Ishikawa (cell line): Measurements from ENCODE around the gene OR5B17.

Experiments used
- CEBPB ChIP-seq: IDR thresholded peaks from 2 replicates; pipeline ENCODE4 v1.6.1; 2012
- CREB1 ChIP-seq: IDR thresholded peaks from 2 replicates; pipeline ENCODE4 v1.6.1; 2012; ENCODE audit warnings: low read depth
- EGR1 ChIP-seq: IDR thresholded peaks from 2 replicates; pipeline ENCODE4 v1.6.1; 2012
- EP300 ChIP-seq: IDR thresholded peaks from 2 replicates; pipeline ENCODE4 v1.6.1; 2012; ENCODE audit warnings: borderline replicate concordance
- FOXM1 ChIP-seq: IDR thresholded peaks from 2 replicates; pipeline ENCODE4 v1.6.1; 2012; ENCODE audit warnings: low read depth, borderline replicate concordance
- NFIC ChIP-seq: IDR thresholded peaks from 2 replicates; pipeline ENCODE4 v1.6.1; 2012
- RAD21 ChIP-seq: IDR thresholded peaks from 2 replicates; pipeline ENCODE4 v1.6.1; 2012; ENCODE audit warnings: low read depth
- TAF1 ChIP-seq: IDR thresholded peaks from 2 replicates; pipeline ENCODE4 v1.6.1; 2012; ENCODE audit warnings: low read depth, mild to moderate bottlenecking
- TCF12 ChIP-seq: IDR thresholded peaks from 2 replicates; pipeline ENCODE4 v1.6.1; 2012; ENCODE audit warnings: low read depth
- TEAD4 ChIP-seq: IDR thresholded peaks from 2 replicates; pipeline ENCODE4 v1.6.1; 2012
- YY1 ChIP-seq: IDR thresholded peaks from 2 replicates; pipeline ENCODE4 v1.6.1; 2012; ENCODE audit warnings: low read depth
- ZBTB7A ChIP-seq: IDR thresholded peaks from 2 replicates; pipeline ENCODE4 v1.6.1; 2012; ENCODE audit warnings: low read depth
- TF ChIP-seq, protein P1 (sequence below): IDR thresholded peaks from 2 replicates; pipeline ENCODE4 v1.6.1; 2012
- TF ChIP-seq, protein P2 (sequence below): IDR thresholded peaks from 2 replicates; pipeline ENCODE4 v1.6.1; 2012
- TF ChIP-seq, protein P3 (sequence below): IDR thresholded peaks from 2 replicates; pipeline ENCODE4 v1.6.1; 2012; ENCODE audit warnings: low read depth, mild to moderate bottlenecking

Gene OR5B17

DNA sequence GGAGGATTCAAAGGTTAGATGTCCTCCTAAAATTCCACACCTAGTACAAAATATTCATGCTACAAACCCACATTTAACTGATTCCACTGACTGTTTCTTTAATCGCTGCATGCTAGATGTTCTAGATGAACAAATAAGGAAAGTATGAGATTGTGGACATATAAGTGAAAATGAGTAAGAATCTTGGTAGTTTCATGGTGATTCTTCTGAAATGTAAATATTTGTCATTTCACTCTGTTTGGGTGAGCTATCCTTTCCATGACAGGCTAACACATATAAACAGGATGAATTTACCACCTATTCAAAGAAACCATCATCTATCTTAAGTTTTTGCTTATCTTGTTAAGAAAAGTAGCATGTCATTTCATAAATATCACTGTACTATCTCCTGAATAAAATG is 33.0 kb upstream of the OR5B17 start:
- TF ChIP-seq NFIC, result no peak
- TF ChIP-seq, protein P1, sequence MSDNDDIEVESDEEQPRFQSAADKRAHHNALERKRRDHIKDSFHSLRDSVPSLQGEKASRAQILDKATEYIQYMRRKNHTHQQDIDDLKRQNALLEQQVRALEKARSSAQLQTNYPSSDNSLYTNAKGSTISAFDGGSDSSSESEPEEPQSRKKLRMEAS, result no peak
- TF ChIP-seq EGR1, result no peak
- TF ChIP-seq FOXM1, result no peak
- no peak for TF ChIP-seq YY1
- TF ChIP-seq ZBTB7A, result no peak
- no peak for TF ChIP-seq CREB1
- no peak for TF ChIP-seq RAD21
- TF ChIP-seq TCF12, result no peak
- TF ChIP-seq, protein P2, sequence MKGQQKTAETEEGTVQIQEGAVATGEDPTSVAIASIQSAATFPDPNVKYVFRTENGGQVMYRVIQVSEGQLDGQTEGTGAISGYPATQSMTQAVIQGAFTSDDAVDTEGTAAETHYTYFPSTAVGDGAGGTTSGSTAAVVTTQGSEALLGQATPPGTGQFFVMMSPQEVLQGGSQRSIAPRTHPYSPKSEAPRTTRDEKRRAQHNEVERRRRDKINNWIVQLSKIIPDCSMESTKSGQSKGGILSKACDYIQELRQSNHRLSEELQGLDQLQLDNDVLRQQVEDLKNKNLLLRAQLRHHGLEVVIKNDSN, result no peak
- TF ChIP-seq TEAD4, result no peak
- no peak for TF ChIP-seq CEBPB
- TF ChIP-seq TAF1, result no peak
- no peak for TF ChIP-seq EP300
- TF ChIP-seq, protein P3, sequence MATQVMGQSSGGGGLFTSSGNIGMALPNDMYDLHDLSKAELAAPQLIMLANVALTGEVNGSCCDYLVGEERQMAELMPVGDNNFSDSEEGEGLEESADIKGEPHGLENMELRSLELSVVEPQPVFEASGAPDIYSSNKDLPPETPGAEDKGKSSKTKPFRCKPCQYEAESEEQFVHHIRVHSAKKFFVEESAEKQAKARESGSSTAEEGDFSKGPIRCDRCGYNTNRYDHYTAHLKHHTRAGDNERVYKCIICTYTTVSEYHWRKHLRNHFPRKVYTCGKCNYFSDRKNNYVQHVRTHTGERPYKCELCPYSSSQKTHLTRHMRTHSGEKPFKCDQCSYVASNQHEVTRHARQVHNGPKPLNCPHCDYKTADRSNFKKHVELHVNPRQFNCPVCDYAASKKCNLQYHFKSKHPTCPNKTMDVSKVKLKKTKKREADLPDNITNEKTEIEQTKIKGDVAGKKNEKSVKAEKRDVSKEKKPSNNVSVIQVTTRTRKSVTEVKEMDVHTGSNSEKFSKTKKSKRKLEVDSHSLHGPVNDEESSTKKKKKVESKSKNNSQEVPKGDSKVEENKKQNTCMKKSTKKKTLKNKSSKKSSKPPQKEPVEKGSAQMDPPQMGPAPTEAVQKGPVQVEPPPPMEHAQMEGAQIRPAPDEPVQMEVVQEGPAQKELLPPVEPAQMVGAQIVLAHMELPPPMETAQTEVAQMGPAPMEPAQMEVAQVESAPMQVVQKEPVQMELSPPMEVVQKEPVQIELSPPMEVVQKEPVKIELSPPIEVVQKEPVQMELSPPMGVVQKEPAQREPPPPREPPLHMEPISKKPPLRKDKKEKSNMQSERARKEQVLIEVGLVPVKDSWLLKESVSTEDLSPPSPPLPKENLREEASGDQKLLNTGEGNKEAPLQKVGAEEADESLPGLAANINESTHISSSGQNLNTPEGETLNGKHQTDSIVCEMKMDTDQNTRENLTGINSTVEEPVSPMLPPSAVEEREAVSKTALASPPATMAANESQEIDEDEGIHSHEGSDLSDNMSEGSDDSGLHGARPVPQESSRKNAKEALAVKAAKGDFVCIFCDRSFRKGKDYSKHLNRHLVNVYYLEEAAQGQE, result no peak

DNA sequence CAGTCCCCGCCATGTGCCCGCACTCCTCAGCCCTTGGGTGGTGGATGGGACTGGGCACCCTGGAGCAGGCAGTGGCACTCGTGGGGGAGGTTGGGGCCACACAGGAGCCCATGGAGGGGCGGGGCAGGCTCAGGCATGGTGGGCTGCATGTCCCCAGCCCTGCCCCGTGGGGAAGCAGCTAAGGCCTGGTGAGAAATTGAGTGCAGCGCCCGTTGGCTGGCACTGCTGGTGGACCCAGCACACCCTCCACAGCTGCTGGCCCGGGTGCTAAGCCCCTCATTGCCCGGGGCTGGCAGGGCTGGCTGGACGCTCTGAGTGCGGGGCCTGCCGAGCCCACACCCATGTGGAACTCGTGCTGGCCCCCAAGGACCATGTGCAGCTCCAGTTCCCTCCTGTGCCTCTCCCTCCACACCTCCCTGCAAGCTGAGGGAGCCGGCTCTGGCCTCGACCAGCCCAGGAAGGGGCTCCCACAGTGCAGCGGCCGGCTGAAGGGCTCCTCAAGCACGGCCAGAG is 31.7 kb upstream of the OR5B17 start:
- TF ChIP-seq TEAD4 (no peak), NFIC (no peak), EGR1 (no peak), RAD21 (no peak), FOXM1 (no peak), CEBPB (no peak), YY1 (no peak), CREB1 (no peak), TCF12 (no peak)
- TF ChIP-seq, protein P1, result no peak

DNA sequence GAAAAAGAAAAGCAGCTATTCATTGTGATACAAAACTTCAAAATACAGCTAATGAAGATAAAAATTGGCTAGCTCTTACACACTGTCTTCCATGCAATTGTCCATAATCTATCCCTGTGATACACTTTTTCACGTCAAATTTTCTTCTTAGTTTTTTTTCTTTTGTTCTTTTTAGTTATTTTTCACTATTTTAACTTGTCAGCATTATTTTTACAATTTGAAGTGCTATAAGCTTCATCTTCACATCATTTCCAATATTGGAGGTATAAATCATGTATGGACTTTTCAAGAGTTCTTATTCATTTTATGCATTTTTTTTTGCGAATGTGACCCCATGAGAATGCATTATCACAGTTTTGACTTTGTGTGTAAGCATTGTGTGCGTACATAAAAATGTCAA is 4.1 kb downstream of the OR5B17 start:
- TF ChIP-seq TAF1 (no peak), NFIC (no peak), CEBPB (no peak), EGR1 (no peak), EP300 (no peak)
- TF ChIP-seq, protein P2, result no peak

DNA sequence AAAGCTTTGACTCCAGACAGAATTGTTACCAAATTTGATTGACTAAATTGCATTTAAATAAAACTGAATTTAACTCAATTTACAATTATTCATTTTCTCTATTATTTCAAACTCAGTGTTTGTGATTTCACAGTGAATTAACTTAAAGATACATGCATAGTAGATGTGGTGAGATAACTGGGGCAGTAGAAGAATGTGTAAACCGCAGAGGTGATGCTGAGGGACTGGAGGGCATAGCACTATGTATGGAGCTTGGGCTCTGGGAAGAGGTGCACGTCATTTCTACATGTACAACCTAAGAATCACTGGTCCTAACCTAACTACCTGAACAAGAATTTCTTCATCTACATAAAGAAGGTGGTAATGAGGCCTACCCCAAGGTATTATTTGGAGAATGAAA is 13.7 kb downstream of the OR5B17 start:
- TF ChIP-seq RAD21 (no peak), FOXM1 (no peak), TCF12 (no peak), EGR1 (no peak), CREB1 (no peak), EP300 (no peak), NFIC (no peak), ZBTB7A (no peak), YY1 (no peak), TEAD4 (no peak), CEBPB (no peak)
- TF ChIP-seq, protein P2, result no peak
- TF ChIP-seq, protein P1, result no peak

DNA sequence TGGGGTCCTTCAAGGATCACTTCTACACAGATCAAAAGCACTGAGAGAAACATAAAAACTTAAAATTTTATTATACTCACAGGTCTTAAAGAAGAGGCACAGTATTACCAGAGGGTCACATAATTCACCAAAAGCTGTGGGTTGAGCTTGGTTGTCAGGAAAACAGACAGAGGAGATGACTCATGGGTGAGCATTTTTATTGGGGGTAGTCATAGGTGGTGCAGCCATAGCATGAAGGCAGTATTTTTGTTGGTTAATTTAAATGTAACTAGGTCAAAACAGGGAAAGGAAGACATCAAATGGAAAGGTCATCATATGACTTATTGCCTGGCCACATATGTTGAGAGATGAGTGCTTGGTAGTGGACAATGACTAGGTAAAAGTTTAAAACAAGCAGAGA is 24.2 kb downstream of the OR5B17 start:
- TF ChIP-seq FOXM1 (no peak), RAD21 (no peak), ZBTB7A (no peak), YY1 (no peak), NFIC (no peak), EGR1 (no peak), CEBPB (no peak), CREB1 (no peak), TCF12 (no peak), TAF1 (no peak), EP300 (no peak), TEAD4 (no peak)
- TF ChIP-seq, protein P3, result no peak
- TF ChIP-seq, protein P1, result no peak
- TF ChIP-seq, protein P2, result no peak
